Ascending aorta (tissue), 2 donors: ENCODE measurements around the gene SMDT1. TPM values are rescaled to one million over a fixed set of nuclear protein-coding genes. Genes with fewer than 3 reads are reported as not detected.
A peak's percentile ranks its signal among the peaks of the same experiment; 100 is the strongest.

Source experiments
- DNase-seq, 2 donors: peaks; one replicate each; pipeline ENCODE4 v3.0.0-alpha.2; 2019; ENCODE audit warnings: low spot score in 2 of 2
- H3K27ac ChIP-seq, 2 donors: fragments of 200-600 bp; sonication (generic); one replicate each; pipeline ENCODE4 v1.5.1; 2016 to 2017; ENCODE audit warnings: mild to moderate bottlenecking in 1 of 2
- H3K27me3 ChIP-seq: fragments of 200-600 bp; sonication (generic); one replicate; pipeline ENCODE4 v1.5.1; 2017
- H3K36me3 ChIP-seq, 2 donors: fragments of 200-600 bp; sonication (generic); one replicate each; pipeline ENCODE4 v1.5.1; 2016
- H3K4me1 ChIP-seq, 2 donors: fragments of 200-600 bp; sonication (generic); one replicate each; pipeline ENCODE4 v1.5.1; 2016 to 2017; ENCODE audit warnings: mild to moderate bottlenecking in 1 of 2
- H3K4me3 ChIP-seq, 2 donors: fragments of 200-600 bp; sonication (generic); one replicate each; pipeline ENCODE4 v1.5.1; 2016 to 2017; ENCODE audit warnings: mild to moderate bottlenecking in 1 of 2
- H3K9me3 ChIP-seq, 2 donors: fragments of 200-600 bp; sonication (generic); one replicate each; pipeline ENCODE4 v1.5.1; 2016
- CTCF ChIP-seq, 3 experiments: fragments of 200-600 bp in 2 of 3; fragments of 450-650 bp in 1 of 3; sonication (generic) in 2 of 3; IDR thresholded peaks; one replicate each; pipeline ENCODE4 v1.5.1; 2016 to 2019; ENCODE audit warnings: antibody characterized with exemption in 3 of 3, mild to moderate bottlenecking in 1 of 3, moderate library complexity in 1 of 3
- intact Hi-C: fragments of 100-400 bp; cut with DNase I; formaldehyde crosslinking; loops from one replicate; pipeline ENCODE4 v1.15.1; 2023
- total RNA-seq: library from RNA; depleted of rRNA; stranded (reverse); fragments of >200 nt; gene quantifications from one replicate; pipeline ENCODE4 v1.1.0, GENCODE V29; 2016

The SMDT1 gene
- total RNA-seq, 1 donor from 2014 or later = 1.3 TPM

GRCh38 chr22:42076764-42077485 lies 2.6 kb upstream of the SMDT1 start:
- no peak for DNase-seq
- Histone ChIP-seq H3K9me3 (no peaks in the 10 kb centered on the region), H3K27ac (peak overlapping the region; percentile 95 to 96), H3K4me3 (no peak overlapping the region), H3K4me1 (peaks cover 0 to 39% of the 10 kb centered on the region in 2 donors), H3K27me3 (no peaks in the 10 kb centered on the region), H3K36me3 (peaks cover 6 to 12% of the 10 kb centered on the region in 2 donors)
- intact Hi-C loops = loop anchor here (5.0 to 10.0 kb wide), 3 partner anchors 265 to 1108 kb away; partner anchors contain the start of gene TTLL12
- no peak for TF ChIP-seq CTCF (IDR thresholded peaks at IDR 0.05)

GRCh38 chr22:42077486-42078125 lies 1.9 kb upstream of the SMDT1 start:
- H3K4me1 ChIP-seq = peaks cover 0 to 40% of the 10 kb centered on the region in 2 donors
- intact Hi-C loops = loop anchor here (5.0 to 10.0 kb wide), 3 partner anchors 265 to 1107 kb away; partner anchors contain the start of gene TTLL12

GRCh38 chr22:42078469-42079318 lies 806 bp upstream of the SMDT1 start:
- H3K27me3 ChIP-seq = no peaks in the 10 kb centered on the region
- TF ChIP-seq CTCF (IDR thresholded peaks at IDR 0.05) = no peak
- intact Hi-C loops = loop anchor here (1.0 to 10.0 kb wide), 5 partner anchors 8 to 1106 kb away; partner anchors contain the start of genes NAGA, SREBF2 and TTLL12
- H3K4me3 ChIP-seq = peak overlapping the region; percentile 67 to 72
- peaks cover 0 to 41% of the 10 kb centered on the region in 2 donors for H3K4me1 ChIP-seq
- H3K36me3 ChIP-seq = peaks cover 19 to 24% of the 10 kb centered on the region in 2 donors
- H3K9me3 ChIP-seq = no peaks in the 10 kb centered on the region
- no peak for DNase-seq
- peak overlapping the region; percentile 95 to 96 for H3K27ac ChIP-seq

More at GRCh38 chr22:42077486-42078125, 1.9 kb upstream of the SMDT1 start:
- H3K36me3 ChIP-seq = peaks cover 10 to 13% of the 10 kb centered on the region in 2 donors
- no peak for TF ChIP-seq CTCF (IDR thresholded peaks at IDR 0.05)
- no peaks in the 10 kb centered on the region for H3K27me3 ChIP-seq
- H3K4me3 ChIP-seq = no peak overlapping the region
- H3K9me3 ChIP-seq = no peaks in the 10 kb centered on the region
- DNase-seq = no peak
- peak overlapping the region; percentile 95 to 96 for H3K27ac ChIP-seq

- intact Hi-C loops = loop anchor here (1.0 kb wide), 1 partner anchor 10 kb away; the partner anchor contains the start of gene NDUFA6
- DNase-seq = no peak
- H3K4me1 ChIP-seq = peaks cover 0 to 33% of the 10 kb centered on the region in 2 donors
Observed at GRCh38 chr22:42080287-42080686, 787 bp downstream of the SMDT1 start.

More at GRCh38 chr22:42080287-42080686, 787 bp downstream of the SMDT1 start:
- no peak for TF ChIP-seq CTCF (IDR thresholded peaks at IDR 0.05)
- H3K27ac ChIP-seq = peak overlapping the region; percentile 95 to 96
- peaks cover 27 to 38% of the 10 kb centered on the region in 2 donors for H3K36me3 ChIP-seq
- H3K4me3 ChIP-seq = peak overlapping the region; percentile 67 to 72
- no peaks in the 10 kb centered on the region for H3K27me3 ChIP-seq
- no peaks in the 10 kb centered on the region for H3K9me3 ChIP-seq
